ENCODE results near the gene MARVELD1.
A peak's percentile ranks its signal among the peaks of the same experiment; 100 is the strongest.

MARVELD1 gene

DNA sequence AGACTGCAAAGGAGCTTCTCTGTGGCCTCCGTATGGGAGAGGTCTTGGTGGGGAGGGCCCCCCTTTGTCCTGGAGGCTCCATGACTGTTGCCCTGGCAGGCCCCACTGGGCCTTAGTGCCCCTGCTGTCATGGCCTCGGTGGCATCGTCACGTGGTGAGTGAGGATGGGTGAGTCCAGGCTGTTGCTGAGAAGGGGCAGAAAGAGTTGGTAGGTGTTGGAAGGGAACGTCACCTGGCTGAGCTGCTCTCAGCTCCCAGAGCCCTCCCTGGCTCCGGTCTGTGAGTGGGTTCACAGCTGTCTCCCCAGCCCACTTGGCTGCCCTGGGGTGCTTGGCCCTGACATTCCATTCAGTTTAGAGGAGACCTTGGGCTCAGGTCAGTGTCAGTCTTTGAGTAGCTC, 42.2 kb downstream of the MARVELD1 start:
- no peak for DNase-seq (ENCODE audit: low read depth)

DNA sequence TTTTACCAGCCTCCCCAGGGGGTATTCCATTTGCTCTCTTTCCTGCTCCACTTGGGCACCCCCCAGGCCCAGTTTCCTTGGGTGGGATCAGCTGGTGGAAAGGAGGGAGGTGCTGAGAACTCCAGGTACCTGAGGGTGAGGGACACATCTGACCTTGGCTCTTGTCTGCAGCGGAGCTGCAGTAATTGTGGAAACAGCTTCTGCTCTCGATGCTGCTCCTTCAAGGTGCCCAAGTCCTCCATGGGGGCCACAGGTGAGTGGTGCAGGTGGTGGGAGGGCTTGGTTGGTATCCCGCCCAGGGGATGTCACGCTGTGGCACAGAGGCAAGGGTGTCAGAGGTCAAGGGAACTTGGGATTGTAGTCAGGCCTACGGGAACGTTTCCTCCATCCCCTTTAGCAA, 43.9 kb downstream of the MARVELD1 start:
- no peak for DNase-seq (ENCODE audit: low read depth)

DNA sequence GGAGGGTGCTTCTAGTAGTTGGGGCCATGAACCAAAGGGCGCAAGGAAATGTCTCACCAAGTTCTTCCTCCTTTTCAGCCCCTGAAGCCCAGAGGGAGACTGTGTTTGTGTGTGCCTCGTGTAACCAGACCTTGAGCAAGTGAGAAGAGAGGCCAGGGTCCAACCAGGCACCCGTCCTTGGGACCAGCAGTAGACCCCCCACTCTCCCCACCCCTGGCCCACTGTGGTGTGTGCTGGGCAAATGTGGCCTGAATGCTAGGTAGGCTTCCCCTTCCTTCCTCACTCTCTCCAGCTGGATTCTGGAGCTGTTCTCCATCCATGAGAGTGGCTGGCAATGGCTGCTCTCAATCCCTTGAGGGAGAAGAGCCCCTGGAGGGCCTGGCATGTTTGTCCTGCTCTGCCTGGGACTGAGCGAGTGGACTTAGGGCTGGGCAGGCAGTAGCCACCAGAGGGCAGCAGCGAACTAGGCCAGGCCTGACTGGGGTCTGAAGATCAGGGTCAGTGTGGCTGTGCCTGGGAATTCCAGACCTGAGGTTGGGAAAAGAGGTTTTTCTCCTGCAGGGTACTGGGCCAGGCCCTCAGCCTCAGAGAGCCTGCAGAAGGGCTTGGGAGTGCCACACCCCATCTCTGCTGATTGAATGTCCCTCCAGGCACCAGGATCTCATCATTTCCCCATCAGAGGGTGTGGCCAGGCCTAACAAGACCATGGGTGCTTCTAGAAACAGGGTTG, 45.8 kb downstream of the MARVELD1 start:
- peak; percentile 45 for DNase-seq (ENCODE audit: low read depth)

DNA sequence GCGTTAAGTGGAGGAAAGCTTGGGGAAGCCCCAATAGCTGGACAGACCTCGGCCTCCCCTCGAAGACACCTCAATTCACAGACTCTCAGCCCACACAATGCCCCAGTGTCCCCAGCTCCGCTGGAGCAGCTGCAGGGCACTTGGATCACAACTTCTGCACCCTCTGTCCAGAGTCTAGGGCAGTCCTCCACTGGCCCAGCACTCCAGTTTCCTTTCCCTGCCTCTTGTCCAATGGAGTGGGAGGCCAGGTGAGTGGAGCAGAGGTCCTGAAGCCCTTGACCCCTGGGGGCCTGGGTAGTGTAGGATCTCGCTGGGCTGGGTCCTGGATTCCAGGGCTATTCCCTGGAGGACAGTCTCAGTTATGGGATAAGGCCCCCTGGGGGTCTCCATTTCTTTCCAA, 46.4 kb downstream of the MARVELD1 start:
- DNase-seq (ENCODE audit: low read depth), result no peak

DNA sequence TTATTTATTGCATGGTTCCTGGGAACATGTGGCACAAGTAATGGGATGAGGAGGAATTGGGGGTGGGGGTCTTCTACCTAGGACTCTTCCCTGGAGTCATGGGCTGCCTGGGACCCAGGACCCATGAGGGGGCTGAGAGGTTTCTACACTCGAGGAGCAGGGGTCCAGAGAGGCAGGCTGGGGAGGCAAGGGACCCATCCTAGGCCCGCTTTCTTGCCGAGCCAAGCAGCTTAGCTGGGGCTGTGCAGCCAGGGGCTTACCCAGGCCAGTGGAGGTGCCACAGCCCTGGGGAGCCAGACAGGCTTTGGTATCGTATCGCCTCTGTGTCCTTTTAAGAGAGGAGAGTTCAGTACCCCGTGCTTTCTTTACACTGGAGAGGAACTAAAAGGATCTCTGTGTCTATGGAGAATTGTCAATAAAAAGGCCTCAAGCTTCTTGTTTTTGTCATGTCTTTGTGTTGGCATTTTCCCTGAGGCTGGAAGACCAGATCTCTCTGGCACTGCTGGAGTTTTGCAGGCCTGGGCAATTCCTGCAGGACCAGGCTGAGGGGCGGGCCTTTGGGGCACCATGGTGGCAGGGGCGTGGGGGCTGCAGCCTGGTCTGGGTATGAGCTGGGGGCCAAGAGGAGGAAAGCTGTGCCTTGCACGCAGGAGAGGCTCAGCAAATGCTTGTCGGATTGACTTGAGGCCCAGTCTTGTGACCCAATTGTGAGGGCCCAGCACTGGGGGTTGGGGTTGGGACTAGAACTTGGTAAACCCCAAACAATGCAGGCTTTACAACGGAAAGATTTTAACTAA, 47.1 kb downstream of the MARVELD1 start:
- DNase-seq (ENCODE audit: low read depth), result no peak

- no peak for DNase-seq (ENCODE audit: low read depth)
These were observed 47.9 kb downstream of the MARVELD1 start for GRCh38 chr10:97761331-97761865.

- DNase-seq (ENCODE audit: low read depth), result no peak
These were observed 48.5 kb downstream of the MARVELD1 start for GRCh38 chr10:97762056-97762455.

DNA sequence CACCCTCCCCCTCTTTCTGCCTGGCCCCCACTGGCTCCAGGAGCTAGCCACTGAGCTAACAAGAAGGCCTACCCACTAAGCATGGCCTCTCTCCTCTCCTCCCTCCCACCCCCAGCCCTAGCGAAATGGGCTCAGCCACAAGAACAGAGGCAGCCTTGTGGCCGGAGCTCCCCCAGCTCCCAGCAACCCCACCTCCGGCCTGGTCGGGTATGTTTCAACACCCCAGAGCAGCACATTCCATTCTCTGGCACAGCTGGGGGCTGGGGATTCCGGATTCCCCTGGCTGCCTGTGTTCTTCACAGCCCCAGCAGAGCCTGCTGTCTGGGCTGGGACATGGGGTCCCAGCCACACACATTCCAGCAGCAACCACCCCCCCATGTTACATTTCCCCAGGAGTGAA, 49.3 kb downstream of the MARVELD1 start:
- DNase-seq (ENCODE audit: low read depth), result no peak

DNA sequence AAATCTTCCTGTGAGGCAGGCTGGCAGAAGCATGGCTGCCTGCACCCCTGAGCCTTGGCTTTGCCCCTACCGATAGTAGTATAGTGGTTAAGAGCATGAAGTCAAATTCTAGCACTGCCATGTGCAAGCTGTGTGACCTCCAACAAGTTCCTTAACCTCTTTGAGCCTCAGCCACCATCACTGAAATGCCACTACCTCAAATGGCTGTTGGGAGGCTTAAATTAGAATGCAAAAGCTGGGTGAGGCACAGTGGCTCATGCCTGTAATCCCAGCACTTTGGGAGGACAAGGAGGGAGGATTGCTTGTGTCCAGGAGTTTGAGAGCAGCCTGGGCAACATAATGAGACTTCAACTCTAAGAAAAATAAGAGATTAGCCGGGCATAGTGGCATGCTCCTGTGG, 49.9 kb downstream of the MARVELD1 start:
- DNase-seq (ENCODE audit: low read depth), result no peak

DNA sequence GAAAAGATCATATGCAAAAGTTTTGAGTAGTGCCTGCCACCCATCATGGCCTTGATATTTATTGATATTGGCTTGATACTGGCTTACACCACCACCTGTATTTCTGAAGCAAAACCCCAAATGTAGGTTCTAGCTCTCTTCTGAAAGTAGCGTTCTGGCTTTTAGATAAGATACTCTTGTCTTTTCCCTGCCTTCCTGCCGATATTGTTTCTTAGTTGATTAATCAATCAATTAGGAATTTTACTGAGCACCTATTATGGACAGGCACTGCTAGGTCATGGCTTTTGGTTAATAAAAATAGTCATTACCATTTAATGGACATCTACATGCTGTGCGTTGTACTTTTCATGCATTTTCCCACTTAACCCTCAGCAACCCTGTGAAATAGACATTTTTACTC, 50.4 kb downstream of the MARVELD1 start:
- no peak for DNase-seq (ENCODE audit: low read depth)

- no peak for DNase-seq (ENCODE audit: low read depth)
These were observed 51.0 kb downstream of the MARVELD1 start for GRCh38 chr10:97764519-97764931.

- no peak for DNase-seq (ENCODE audit: low read depth)
These were observed 51.7 kb downstream of the MARVELD1 start for GRCh38 chr10:97765201-97765600.

DNA sequence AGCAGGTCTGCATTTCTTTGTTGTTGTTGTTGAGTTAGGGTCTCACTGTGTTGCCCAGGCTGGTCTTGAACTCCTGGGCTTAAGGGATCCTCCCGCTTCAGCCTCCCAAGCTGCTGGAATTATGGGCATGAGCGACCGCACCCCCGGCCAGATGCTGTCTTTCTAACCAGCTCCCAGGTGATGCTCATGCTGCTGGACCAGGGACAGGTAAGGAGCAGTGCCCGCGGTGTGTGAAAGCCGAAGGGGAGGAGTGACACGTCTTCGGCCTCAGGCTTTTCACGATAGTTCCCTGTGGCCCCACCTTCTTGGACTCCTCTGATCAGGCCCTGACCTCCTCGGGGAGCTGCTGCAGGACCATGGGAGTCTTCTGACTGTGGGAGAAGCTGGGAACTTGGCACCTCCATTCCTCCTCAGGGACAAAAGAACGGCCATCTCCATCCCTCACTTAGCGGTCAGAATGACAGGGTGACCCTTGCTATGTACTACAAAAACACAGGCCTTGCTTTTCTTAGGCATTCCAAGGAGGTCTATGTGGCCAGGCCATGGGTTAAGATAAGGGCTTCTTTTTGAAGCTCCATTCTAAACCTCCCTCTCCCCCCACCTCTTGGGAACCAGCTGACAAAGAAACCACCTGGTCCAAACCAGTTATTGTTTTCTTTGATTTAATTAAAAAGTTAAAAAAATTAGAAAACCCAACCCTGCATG, 52.7 kb downstream of the MARVELD1 start:
- DNase-seq (ENCODE audit: low read depth), result no peak

DNA sequence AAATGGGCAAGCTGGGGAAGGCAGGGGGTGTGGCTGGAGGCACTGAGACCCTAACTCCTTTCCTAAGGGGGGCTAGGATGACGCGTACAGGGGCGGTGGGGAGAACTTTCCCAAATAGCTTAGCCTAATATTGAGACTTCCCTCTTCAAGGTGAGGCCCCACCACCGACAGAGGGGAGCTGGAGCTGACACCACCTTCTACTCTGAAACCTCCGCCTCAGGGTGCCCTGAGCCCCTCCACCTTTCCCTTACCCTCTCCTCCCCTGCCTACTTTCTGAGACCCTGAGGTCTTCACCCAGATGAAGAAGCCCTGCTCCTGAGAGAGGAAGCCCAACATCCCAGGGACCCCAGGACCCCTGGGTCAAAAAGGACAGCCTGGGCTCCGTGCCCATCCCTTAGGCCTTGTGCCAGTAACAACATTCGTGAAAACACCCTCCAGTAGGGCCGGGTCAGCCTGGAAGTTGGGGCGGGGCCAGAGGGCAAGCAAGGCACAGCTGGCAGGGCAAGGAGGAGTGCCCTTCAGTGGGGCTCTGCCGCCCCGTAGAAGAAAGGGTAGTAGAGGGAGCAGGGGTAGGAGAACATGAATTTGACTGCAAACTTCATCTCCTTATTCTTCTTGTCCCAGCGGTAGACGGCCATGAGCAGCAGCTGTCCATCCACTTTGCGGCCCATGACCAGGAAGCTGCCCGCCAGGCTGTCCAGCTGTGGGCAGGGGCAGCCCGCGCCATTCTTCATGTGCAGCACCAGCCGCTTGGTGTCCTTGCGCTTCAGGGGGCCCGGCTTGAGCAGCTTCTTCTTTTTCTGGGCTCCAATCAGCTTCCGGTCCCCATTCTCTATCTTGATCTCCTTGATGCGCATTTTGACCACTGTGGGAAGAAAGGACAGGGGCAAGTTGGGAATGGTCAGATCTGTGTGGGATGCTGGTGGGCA, 53.7 kb downstream of the MARVELD1 start:
- DNase-seq (ENCODE audit: low read depth), result no peak

Data from fibroblast of the conjunctiva (primary cell).